22Rv1 (cell line): ENCODE data around the gene PARD6A.

ENCODE experiments used
- H3K27ac ChIP-seq: fragments of 450-650 bp; 2 replicates; pipeline ENCODE4 v1.5.1; 2017
- ZFX ChIP-seq: fragments of 450-650 bp; IDR thresholded peaks from 2 replicates; pipeline ENCODE4 v1.6.1; 2017; ENCODE audit warnings: antibody characterized with exemption, borderline replicate concordance
- TF ChIP-seq, protein P1 (sequence below): fragments of 450-650 bp; IDR thresholded peaks from 2 replicates; pipeline ENCODE4 v1.5.1; 2017; ENCODE audit warnings: mild to moderate bottlenecking

PARD6A gene

GRCh38 chr16:67658849-67659674 lies 1.7 kb upstream of the PARD6A start:
- peak overlapping the region; percentile 93 for H3K27ac ChIP-seq
- no peak for TF ChIP-seq ZFX
- TF ChIP-seq, protein P1, sequence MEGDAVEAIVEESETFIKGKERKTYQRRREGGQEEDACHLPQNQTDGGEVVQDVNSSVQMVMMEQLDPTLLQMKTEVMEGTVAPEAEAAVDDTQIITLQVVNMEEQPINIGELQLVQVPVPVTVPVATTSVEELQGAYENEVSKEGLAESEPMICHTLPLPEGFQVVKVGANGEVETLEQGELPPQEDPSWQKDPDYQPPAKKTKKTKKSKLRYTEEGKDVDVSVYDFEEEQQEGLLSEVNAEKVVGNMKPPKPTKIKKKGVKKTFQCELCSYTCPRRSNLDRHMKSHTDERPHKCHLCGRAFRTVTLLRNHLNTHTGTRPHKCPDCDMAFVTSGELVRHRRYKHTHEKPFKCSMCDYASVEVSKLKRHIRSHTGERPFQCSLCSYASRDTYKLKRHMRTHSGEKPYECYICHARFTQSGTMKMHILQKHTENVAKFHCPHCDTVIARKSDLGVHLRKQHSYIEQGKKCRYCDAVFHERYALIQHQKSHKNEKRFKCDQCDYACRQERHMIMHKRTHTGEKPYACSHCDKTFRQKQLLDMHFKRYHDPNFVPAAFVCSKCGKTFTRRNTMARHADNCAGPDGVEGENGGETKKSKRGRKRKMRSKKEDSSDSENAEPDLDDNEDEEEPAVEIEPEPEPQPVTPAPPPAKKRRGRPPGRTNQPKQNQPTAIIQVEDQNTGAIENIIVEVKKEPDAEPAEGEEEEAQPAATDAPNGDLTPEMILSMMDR, result no peak

GRCh38 chr16:67659675-67660563 lies 841 bp upstream of the PARD6A start, which contains the start of gene ACD:
Gene ACD, minus strand, starts transcription at chr16:67660260. Its CDS starts 40 bp downstream, at chr16:67660220.
- TF ChIP-seq, protein P1, result no peak
- no peak for TF ChIP-seq ZFX
- peak within 1 kb of the TSS; percentile 93 for H3K27ac ChIP-seq

GRCh38 chr16:67661101-67661761 lies 471 bp downstream of the PARD6A start:
- peak overlapping the region; percentile 93 for H3K27ac ChIP-seq

DNA sequence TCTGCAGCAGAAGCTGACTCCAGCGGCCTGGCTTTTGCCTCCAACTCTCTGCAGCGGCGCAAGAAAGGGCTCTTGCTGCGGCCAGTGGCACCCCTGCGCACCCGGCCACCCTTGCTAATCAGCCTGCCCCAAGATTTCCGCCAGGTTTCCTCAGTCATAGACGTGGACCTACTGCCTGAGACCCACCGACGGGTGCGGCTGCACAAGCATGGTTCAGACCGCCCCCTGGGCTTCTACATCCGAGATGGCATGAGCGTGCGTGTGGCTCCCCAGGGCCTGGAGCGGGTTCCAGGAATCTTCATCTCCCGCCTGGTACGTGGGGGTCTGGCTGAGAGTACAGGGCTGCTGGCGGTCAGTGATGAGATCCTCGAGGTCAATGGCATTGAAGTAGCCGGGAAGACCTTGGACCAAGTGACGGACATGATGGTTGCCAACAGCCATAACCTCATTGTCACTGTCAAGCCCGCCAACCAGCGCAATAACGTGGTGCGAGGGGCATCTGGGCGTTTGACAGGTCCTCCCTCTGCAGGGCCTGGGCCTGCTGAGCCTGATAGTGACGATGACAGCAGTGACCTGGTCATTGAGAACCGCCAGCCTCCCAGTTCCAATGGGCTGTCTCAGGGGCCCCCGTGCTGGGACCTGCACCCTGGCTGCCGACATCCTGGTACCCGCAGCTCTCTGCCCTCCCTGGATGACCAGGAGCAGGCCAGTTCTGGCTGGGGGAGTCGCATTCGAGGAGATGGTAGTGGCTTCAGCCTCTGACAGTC lies 1.3 kb downstream of the PARD6A start:
- TF ChIP-seq, protein P1, result no peak
- TF ChIP-seq ZFX, result no peak

More at GRCh38 chr16:67661101-67661761, 471 bp downstream of the PARD6A start:
- TF ChIP-seq, protein P1, result no peak
- no peak for TF ChIP-seq ZFX

GRCh38 chr16:67662653-67663010 lies 1.9 kb downstream of the PARD6A start:
- TF ChIP-seq, protein P1, result no peak
- TF ChIP-seq ZFX, result no peak
- H3K27ac ChIP-seq, result peak overlapping the region; percentile 93

More for the DNA sequence above, 1.3 kb downstream of the PARD6A start:
- H3K27ac ChIP-seq, result peak overlapping the region; percentile 93

- TF ChIP-seq, protein P1, result peak; percentile 43
- TF ChIP-seq ZFX, result no peak
- peak overlapping the region; percentile 93; the same call in 1 of the 2 replicates for H3K27ac ChIP-seq
Observed at GRCh38 chr16:67663151-67663876, 2.6 kb downstream of the PARD6A start.
